NCI-H2029 (cell line): ENCODE data around the gene LENG9.
"Not testable (repeated sequence)": the region's sequence is repeated elsewhere in the genome, so short reads cannot be mapped to it uniquely, and the experiment has no call there.

Experiments
- DNase-seq: peaks from one replicate; lab custom pipeline; 2025; lab: John Stamatoyannopoulos, UW

The LENG9 gene

GRCh38 chr19:54459282-54460229, 4.0 kb downstream of the LENG9 start:
- DNase-seq = no peak

GRCh38 chr19:54458648-54459281, 4.8 kb downstream of the LENG9 start:
- no peak for DNase-seq

GRCh38 chr19:54457773-54458647, 5.6 kb downstream of the LENG9 start:
- no peak for DNase-seq

GRCh38 chr19:54456423-54457373, 6.9 kb downstream of the LENG9 start:
- no peak for DNase-seq

- no peak for DNase-seq
Measured at GRCh38 chr19:54455786-54456422, 7.7 kb downstream of the LENG9 start.

GRCh38 chr19:54454781-54455675, 8.6 kb downstream of the LENG9 start:
- no peak for DNase-seq

GRCh38 chr19:54453921-54454780, 9.4 kb downstream of the LENG9 start:
- DNase-seq = no peak

GRCh38 chr19:54452626-54453025, 11.0 kb downstream of the LENG9 start:
- no peak for DNase-seq

- no peak for DNase-seq
Measured at GRCh38 chr19:54451997-54452396, 11.6 kb downstream of the LENG9 start.

GRCh38 chr19:54451331-54451871, 12.2 kb downstream of the LENG9 start:
- DNase-seq = peak; percentile 52

- no peak for DNase-seq
Measured at GRCh38 chr19:54449701-54450069, 13.9 kb downstream of the LENG9 start.

- DNase-seq = peak; percentile 94
Measured at GRCh38 chr19:54448774-54449700, 14.5 kb downstream of the LENG9 start, which contains the start of gene LENG8. TSS of gene LENG8 (plus strand) at chr19:54449199. CDS start at chr19:54451345, 2,146 bp downstream.

GRCh38 chr19:54448040-54448773, 15.4 kb downstream of the LENG9 start:
- DNase-seq = peak; percentile 41

GRCh38 chr19:54446349-54446748, 17.2 kb downstream of the LENG9 start:
- DNase-seq = not testable (repeated sequence)

- no peak for DNase-seq
Measured at GRCh38 chr19:54444737-54445136, 18.8 kb downstream of the LENG9 start.

- no peak for DNase-seq
Measured at GRCh38 chr19:54440641-54441040, 22.9 kb downstream of the LENG9 start.
